ENCODE measurements around the gene ADSL. TPM values are rescaled to one million over a fixed set of nuclear protein-coding genes. Genes with fewer than 3 reads are reported as not detected.

ADSL gene
- total RNA-seq, 1 experiment from 2014 or later, result 126 TPM

DNA sequence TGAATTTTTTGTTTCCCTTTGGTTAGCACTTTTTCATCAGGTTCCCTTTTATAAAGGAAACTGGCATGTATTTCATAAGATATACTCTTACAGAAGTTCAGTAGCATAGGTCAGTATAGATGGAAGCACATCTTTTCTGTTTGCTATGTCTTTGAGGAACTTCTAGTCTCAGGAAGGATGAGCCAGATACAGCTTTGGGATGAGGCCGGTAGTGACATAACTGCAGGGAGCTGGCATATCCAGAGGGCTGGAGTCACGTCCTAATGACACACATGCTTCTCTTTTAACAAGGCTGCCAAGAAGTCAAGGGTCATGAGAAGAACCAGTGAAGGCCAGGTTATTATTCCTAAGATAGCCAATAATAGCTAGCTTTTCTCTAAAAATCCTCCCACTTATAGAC lies 33.3 kb upstream of the ADSL start:
- CTCF ChIA-PET, result no interaction called here
- no peaks in the 10 kb centered on the region for H4K20me1 ChIP-seq (ENCODE audit: insufficient read depth)
- H3K4me1 ChIP-seq (ENCODE audit: control insufficient read depth in 1 of 2, insufficient read depth in 2 of 2, low read length in 2 of 2), result no peaks in the 10 kb centered on the region
- no peak overlapping the region for H2AFZ ChIP-seq (ENCODE audit: low read depth, low read length, poor library complexity, severe bottlenecking)
- no peak for TF ChIP-seq RAD21 (IDR thresholded peaks at IDR 0.05; ENCODE audit: low read depth)
- TF ChIP-seq, protein P1, sequence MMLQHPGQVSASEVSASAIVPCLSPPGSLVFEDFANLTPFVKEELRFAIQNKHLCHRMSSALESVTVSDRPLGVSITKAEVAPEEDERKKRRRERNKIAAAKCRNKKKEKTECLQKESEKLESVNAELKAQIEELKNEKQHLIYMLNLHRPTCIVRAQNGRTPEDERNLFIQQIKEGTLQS (IDR thresholded peaks at IDR 0.05), result no peak
- TF ChIP-seq POLR2A (IDR thresholded peaks at IDR 0.05; ENCODE audit: borderline replicate concordance, extremely low read depth, insufficient read depth, insufficient read length), result no peak
- H3K9ac ChIP-seq (ENCODE audit: low read length), result no peak overlapping the region
- no TSS peak for BruUV-seq (replicated peaks)
- DNase-seq (ENCODE audit: low read depth, low spot score) (no peak), ATAC-seq (no peak)
- no peak overlapping the region for H3K4me2 ChIP-seq (ENCODE audit: low read length)
- H3K4me3 ChIP-seq (replicated peaks in 1 of 2; ENCODE audit: low read depth in 1 of 2, low read length in 2 of 2), result no peak overlapping the region
- intact Hi-C loops (cut with micrococcal nuclease), result no loop called here
- POLR2A ChIA-PET, result no interaction called here
- no peaks in the 10 kb centered on the region for H3K9me3 ChIP-seq (ENCODE audit: control insufficient read depth in 1 of 2, insufficient read depth in 1 of 2, low read depth in 1 of 2, low read length in 2 of 2)
- H3K79me2 ChIP-seq (ENCODE audit: insufficient read depth, low read length), result no peaks in the 10 kb centered on the region
- RAD21 ChIA-PET (ENCODE audit: low non-redundant PET in 1 of 2, low total read pairs in 2 of 2, uncharacterized antibody in 2 of 2, unreplicated experiment in 2 of 2), result no interaction called here
- H3K36me3 ChIP-seq (ENCODE audit: control insufficient read depth in 1 of 2, insufficient read depth in 2 of 2, low read length in 2 of 2), result peaks cover 27 to 40% of the 10 kb centered on the region in 2 experiments
- no peaks in the 10 kb centered on the region for H3K9me2 ChIP-seq (ENCODE audit: insufficient read depth)
- no peak overlapping the region for H3K27ac ChIP-seq (ENCODE audit: low read depth, low read length)
- no peaks in the 10 kb centered on the region for H3K27me3 ChIP-seq (ENCODE audit: insufficient read depth, low read length)

GRCh38 chr22:40314041-40314440 lies 32.3 kb upstream of the ADSL start:
- intact Hi-C loops (cut with micrococcal nuclease), result no loop called here
- DNase-seq (ENCODE audit: low read depth, low spot score) (no peak), ATAC-seq (no peak)
- Histone ChIP-seq H3K4me2 (ENCODE audit: low read length) (no peak overlapping the region), H3K27me3 (ENCODE audit: insufficient read depth, low read length) (no peaks in the 10 kb centered on the region), H3K9me3 (ENCODE audit: control insufficient read depth in 1 of 2, insufficient read depth in 1 of 2, low read depth in 1 of 2, low read length in 2 of 2) (no peaks in the 10 kb centered on the region), H3K9me2 (ENCODE audit: insufficient read depth) (no peaks in the 10 kb centered on the region), H2AFZ (ENCODE audit: low read depth, low read length, poor library complexity, severe bottlenecking) (no peak overlapping the region), H3K4me1 (ENCODE audit: control insufficient read depth in 1 of 2, insufficient read depth in 2 of 2, low read length in 2 of 2) (no peaks in the 10 kb centered on the region), H3K9ac (ENCODE audit: low read length) (no peak overlapping the region), H3K27ac (ENCODE audit: low read depth, low read length) (no peak overlapping the region), H3K36me3 (ENCODE audit: control insufficient read depth in 1 of 2, insufficient read depth in 2 of 2, low read length in 2 of 2) (peaks cover 26 to 40% of the 10 kb centered on the region in 2 experiments), H4K20me1 (ENCODE audit: insufficient read depth) (no peaks in the 10 kb centered on the region), H3K4me3 (replicated peaks in 1 of 2; ENCODE audit: low read depth in 1 of 2, low read length in 2 of 2) (no peak overlapping the region), H3K79me2 (ENCODE audit: insufficient read depth, low read length) (no peaks in the 10 kb centered on the region)
- RAD21 ChIA-PET (ENCODE audit: low non-redundant PET in 1 of 2, low total read pairs in 2 of 2, uncharacterized antibody in 2 of 2, unreplicated experiment in 2 of 2), result no interaction called here
- CTCF ChIA-PET, result no interaction called here
- TF ChIP-seq JUND (IDR thresholded peaks at IDR 0.05) (no peak), SRF (IDR thresholded peaks at IDR 0.05; ENCODE audit: low read depth) (no peak), TCF7L2 (IDR thresholded peaks at IDR 0.05; ENCODE audit: borderline replicate concordance, extremely low read depth, insufficient read depth, insufficient read length) (no peak), YY1 (IDR thresholded peaks at IDR 0.05; ENCODE audit: extremely low read depth, insufficient replicate concordance, low read depth, low read length) (no peak), POLR2A (IDR thresholded peaks at IDR 0.05; ENCODE audit: borderline replicate concordance, extremely low read depth, insufficient read depth, insufficient read length) (no peak)
- POLR2A ChIA-PET, result no interaction called here
- no TSS peak for BruUV-seq (replicated peaks)

Data from HCT116 (cell line).